ENCODE measurements around the gene KDM1B.
"Not testable (repeated sequence)": the region's sequence is repeated elsewhere in the genome, so short reads cannot be mapped to it uniquely, and the experiment has no call there.

The KDM1B gene

DNA sequence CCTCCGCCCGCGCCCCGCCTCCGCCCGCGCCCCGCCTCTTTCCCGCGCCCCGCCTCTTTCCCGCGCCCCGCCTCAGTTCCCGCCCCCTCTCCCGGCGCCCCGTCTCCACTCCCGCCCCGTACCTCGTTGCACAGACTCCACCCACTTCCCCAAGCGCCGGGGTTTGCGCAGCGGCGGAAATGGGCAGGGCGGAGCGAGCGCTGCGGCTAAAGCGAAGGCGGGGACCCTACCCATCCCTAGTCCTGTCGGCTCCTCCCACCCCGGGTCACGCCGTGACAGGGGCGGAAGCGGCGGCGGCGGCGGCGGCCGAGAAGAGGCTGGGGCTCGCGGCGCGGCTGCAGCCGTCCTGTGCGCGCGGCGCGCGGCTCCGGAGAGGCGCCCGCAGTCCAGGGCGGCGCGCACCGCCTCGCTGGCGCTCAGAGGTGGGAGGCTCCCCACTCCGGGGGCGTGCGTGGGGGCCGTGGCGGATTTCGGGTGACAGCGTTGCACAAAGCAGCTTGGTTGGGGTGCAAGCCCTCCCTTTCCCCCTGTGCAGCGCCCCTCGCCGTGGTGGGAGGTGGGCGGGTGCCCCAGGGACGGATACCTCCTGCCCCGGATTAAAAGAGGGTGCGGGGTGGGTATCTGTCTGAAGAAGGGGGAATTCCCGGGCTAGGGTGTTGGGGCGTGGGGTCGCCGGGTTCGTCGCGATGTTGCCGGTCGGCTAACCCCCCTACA, at the start of gene KDM1B:
Gene KDM1B, plus strand, starts transcription at position 273 of the 714 bp plus-strand sequence. CDS start 4,474 bp downstream, outside the sequence.
- peak; percentile 100 for DNase-seq (ENCODE audit: low spot score)

DNA sequence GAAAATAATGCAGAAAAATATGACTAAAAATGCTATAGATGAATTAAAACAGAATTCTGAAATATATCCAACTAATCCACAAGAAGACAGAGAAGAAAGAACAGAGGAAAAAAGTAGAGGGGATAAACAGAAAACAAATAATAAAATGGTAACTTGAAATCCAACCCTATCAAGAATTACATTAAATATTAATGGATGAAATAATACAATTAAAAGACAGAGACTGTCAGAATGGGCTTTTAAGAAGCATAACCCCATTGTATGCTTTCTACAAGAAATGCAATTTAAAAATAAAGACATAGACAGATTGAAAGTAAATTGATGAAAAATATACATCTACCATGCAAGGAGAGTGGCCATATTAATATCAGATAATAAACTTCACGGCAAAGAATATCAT, 48.2 kb upstream of the KDM1B start:
- no peak for DNase-seq (ENCODE audit: low spot score)

- DNase-seq (ENCODE audit: low spot score): no peak
Measured at GRCh38 chr6:18110162-18110561, 45.1 kb upstream of the KDM1B start.

DNA sequence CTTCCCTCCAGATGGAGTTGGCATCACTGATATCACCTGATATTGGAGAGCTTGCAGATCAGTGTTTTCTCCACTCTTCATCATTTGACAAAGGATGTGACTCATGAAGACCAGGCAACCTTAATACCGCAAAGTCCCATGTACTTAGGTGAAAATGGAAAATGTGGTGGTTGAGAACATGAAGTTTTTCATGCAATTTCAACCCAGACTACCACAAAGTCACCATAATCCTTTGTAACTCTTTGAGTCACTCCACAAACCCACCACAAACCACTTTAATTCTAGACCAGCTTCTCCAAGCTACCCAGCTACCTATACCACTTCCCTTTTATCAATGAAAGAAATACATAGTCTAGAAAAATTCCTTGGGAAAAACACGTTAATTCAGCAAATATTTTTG, 39.9 kb upstream of the KDM1B start:
- DNase-seq (ENCODE audit: low spot score): no peak

DNA sequence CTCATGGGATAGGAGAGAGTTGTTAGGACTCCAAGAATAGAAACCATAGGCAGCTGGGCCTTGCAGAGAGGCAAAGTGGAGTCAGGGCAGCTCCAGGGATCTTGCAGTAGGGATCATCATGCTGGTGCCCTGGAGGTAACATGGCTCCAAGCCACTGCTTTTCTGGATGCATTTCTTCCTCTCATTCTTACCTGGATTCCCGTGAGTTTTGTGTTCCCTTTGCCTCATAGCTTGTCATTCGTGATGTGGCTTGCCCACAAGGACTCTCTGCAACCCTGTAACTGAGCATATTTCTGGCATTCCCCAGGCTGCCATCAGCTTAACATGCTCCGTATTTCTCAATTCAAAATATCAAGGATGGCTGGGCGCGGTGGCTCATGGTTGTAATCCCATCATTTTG, 38.1 kb upstream of the KDM1B start:
- no peak for DNase-seq (ENCODE audit: low spot score)

- DNase-seq (ENCODE audit: low spot score): no peak
Measured at GRCh38 chr6:18118330-18118729, 36.9 kb upstream of the KDM1B start.

DNA sequence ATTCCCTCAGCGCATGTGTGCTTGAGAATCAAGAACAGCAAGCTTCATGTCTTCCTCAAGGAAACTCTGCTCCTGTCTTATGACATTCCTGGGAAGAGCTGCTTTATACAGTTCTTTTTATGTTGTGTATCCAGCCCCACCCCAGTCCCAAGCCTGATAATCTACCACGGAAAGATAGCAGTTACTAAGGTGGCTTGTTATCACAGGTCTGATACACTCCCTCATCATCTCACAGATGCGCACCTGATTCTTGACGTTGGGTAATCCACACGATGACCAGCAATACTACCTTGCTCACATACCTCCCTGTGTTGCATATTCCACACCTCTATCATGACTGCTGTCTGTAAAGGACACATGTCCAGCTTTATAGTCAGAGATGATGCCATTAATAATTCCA, 36.0 kb upstream of the KDM1B start:
- DNase-seq (ENCODE audit: low spot score): no peak

DNA sequence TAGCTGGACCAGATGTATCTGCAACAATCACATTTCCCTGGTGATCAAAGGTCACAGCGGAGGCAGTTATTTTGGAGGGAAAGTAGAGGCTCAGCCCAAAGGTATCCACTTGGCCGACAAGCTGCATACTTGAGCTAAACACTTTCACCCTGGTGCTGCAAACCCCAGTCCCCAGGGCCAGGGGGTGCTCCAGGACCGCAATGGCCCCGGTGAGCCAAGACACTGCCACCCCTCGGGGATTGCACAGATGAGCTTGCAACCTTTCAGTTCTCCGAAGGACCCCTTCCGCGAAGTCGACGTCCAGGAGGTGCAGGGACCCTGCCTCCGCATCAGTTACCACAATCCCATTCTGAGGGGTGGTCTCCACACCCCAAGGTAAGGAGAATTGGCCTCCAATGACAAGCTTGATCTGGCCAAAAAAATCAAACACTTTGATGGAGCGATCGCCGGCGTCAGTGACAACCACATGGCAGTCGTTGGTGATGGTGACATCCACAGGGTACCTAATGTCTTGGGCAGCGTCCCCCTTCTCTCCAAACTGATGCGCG, 33.6 kb upstream of the KDM1B start:
- DNase-seq (ENCODE audit: low spot score): no peak

DNA sequence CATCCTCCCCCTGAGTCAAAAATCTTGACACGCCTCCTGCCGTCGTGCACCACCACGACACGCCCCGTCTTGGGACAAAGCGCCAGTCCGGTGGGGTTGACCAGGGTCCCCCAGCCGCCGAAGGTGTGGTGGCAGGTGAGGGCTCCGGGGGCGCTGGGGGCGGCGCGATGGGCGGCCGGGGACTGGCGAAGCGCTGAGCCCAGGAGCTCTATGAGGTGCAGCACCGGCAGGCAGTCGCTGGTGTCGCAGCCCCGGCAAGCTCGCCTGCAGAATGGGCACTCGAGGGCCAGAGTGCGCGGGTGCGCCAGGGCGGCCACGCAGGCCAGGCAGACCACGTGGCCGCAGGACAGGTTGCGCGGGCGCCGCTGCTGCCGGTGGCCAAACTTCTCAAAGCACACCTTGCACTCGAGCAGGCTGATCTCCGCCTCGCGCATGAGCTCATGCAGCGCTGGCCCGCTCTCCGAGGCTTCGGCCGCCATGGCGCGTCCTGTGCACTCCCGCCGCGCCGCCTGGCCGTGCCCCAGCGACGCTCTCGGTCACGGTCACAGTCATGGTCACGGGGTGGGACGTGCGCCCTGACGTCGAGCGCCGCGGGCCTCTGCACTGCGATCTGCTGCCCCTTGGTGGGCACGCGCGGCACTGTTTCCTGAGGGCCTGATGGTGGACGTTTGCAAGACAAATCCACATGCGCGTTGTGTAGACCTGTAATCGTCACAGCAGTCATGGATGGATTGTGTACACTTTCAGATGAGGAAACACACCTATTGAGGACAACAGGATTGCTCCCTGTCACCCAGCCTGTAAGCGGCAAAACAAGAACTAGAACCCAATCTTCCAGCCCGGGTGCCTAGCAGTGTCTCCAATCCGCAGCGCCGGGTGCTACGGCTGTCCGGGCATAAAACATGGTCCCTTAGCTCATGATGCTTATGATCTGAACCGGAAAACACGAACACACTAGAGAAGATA, 32.8 kb upstream of the KDM1B start, which contains the start of gene NHLRC1:
Gene NHLRC1, minus strand, starts transcription at position 550 of the 966 bp plus-strand sequence. Its CDS starts 71 bp downstream, at position 479.
- peak; percentile 40 for DNase-seq (ENCODE audit: low spot score)

DNA sequence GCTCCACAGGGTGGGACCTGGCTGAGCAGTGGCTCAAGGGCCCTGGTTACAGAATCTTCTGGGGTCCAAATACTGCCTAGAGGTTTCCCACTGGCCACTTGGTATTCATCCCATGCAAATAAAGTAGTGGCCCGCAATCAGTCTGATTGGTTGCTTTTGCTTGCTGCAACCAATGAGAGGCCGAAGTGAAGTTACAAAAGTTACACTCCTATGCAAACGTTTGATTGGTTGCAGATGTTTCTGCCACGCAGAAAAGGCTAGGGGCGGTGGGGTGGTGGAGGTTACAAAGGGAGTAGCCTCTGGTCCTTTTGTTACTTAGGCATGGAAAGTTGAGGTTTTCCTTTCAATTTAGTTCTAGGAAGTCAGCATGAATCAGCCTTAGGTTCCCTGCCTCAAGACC, 29.1 kb upstream of the KDM1B start:
- DNase-seq (ENCODE audit: low spot score): no peak

DNA sequence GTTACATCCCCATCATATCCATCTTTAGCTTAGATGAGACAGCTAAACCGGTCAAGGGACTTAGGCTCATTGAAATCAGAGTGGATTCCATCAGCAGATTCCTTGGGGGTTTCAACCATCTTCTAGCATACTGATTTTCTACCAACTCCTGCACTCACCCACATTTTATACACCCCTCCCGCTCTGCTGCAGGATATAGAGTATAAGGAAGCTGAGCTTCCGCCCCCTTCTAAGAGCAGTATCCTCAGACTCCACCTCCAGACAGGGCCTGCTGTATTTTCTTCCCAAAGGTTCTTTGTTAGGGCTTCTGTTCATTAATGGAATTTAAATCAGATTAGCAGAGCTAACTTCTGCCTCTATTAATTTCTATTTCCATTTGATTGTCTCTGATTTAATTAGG, 22.9 kb upstream of the KDM1B start:
- no peak for DNase-seq (ENCODE audit: low spot score)

DNA sequence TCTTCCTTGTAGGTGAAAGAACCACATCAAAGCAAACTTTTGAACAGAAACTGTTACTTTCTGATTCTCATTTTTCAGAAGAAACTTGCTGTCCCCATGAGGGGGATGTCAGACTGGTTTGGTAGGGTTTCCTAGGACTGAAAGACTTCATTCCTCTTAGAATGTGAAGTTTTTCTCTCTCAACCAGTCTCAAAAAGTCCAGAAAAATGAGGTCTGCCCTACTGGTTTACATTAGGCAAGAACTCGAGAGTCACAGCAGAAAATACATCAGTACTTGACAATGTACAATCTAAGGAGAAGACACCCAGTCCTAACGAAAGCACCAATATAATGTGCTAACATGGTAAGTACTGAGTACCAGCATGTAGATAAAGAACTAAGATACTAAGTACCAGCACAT, 20.1 kb upstream of the KDM1B start:
- DNase-seq (ENCODE audit: low spot score): no peak

DNA sequence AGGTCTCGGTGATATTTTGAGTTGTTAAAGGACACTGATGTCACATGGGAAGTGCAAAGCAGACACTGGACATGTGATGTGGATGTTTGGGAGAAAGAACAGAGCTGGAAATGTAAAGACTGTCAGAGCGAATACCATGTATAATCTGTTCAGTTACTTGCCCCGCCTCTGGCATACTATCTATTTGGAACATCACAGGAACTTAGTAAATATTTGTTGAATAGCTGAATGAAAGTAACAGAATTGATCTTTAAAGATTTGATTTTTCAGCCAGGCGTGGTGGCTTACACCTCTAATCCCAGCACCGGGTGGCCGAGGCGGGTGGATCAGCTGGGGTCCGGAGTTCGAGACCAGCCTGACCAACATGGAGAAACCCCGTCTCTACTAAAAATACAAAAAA, 19.0 kb upstream of the KDM1B start:
- no peak for DNase-seq (ENCODE audit: low spot score)

GRCh38 chr6:18138906-18139305, 16.3 kb upstream of the KDM1B start:
- no peak for DNase-seq (ENCODE audit: low spot score)

DNA sequence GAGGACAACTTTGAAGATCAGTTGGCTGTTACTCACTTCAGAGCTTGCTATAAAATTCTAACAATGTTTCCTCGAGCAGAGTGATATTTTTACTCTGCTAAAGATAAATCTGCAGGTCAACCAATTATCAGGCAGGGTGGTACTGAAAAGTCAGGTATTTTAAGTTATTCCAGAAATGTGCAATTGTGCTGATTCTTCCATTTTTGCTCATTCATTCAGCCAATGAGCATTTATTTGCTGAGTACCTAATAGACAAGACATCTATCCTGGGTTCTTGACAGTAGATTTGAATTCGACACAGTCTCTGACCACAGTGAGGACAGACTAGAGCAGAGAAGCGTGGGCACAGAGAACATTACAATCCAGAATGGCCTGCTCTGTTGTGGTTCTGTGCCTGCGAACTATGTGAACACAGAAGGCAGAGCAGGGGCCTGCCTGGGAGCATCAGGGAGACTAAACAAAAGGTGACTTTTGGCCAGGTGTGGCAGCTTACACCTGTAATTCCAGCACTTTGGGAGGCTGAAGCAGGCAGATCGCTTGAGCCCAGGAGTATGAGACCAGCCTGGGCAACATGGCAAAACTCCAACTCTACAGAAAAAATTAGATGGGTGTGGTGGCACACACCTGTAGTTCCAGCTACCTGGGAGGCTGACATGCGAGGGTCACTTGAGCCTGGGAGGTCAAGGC, 15.1 kb upstream of the KDM1B start:
- no peak for DNase-seq (ENCODE audit: low spot score)

GRCh38 chr6:18141805-18142590, 13.2 kb upstream of the KDM1B start:
- DNase-seq (ENCODE audit: low spot score): no peak

GRCh38 chr6:18142591-18142861, 12.7 kb upstream of the KDM1B start:
- no peak for DNase-seq (ENCODE audit: low spot score)

GRCh38 chr6:18147160-18147559, 8.1 kb upstream of the KDM1B start:
- no peak for DNase-seq (ENCODE audit: low spot score)

DNA sequence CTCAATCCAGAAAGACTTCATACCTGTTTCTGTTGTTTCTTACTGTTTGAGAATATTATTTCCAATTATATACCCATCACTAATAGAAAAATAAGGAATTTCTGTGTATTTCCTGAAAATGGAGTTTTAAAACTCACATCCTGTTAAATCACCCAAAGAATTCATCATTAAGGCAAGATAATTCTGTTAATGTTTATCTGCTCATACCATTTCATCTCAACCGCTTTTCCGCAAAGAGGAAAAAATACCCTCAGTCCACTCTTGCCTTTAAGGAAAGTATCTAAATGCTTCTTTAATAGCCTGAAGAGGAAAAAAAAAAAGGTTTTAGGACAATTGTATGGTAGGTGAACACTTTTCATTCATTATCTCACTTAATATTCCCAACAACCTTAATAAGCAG, 7.6 kb upstream of the KDM1B start:
- DNase-seq (ENCODE audit: low spot score): no peak

DNA sequence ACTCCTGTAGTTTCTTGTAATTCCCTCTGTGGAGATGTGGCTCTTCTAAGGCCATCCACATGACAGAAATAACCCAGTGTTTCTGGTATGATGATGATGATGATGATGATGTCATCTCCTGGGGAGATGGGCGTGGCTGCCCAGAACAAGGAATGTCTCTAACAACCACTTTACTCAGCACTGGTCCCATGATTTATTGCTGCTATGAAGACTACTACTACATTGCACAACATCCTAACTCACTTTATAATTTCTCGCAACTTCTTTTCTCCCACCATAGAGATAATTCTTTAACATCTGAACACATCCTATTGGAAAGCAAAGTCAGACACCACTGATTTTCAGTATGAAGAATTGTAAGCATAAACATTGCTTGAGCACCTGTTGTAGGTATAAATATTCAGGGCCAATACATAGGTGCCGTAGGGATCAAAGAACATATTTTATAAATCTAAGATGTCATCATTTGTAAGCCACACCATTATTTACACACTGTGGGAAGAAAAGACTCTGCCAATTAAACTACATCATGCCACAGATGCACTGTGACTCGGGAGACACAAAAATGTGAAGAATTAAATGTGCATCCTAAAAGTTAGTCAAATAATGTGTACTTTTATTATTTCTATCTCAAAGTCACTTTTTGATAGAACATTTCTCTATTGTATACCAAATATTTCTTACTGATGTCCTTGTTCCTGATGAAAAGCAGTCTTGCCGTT, 6.8 kb upstream of the KDM1B start:
- peak; percentile 60 for DNase-seq (ENCODE audit: low spot score)

DNA sequence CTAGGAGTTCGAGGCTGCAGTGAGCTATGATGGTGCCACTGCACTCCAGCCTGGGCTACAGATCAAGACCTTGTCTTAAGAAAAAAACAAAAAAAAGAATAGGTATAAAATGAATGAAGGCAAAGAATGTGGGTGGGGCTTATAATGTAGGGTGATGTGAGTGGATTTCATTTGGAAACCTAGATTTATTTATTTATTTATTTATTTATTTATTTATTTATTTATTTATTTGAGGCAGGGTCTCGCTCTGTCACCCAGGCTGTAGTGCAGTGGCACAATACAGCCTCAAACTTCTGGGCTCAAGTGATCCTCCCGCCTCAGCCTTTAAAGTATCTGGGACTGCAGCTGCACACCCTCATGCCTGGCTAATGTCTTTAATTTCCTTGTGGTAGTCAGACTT, 3.8 kb upstream of the KDM1B start:
- DNase-seq (ENCODE audit: low spot score): not testable (repeated sequence)
